Ishikawa (cell line): ENCODE data around the gene RO60.

Experiments
- CEBPB ChIP-seq: IDR thresholded peaks from 2 replicates; pipeline ENCODE4 v1.6.1; 2012
- CREB1 ChIP-seq: IDR thresholded peaks from 2 replicates; pipeline ENCODE4 v1.6.1; 2012; ENCODE audit warnings: low read depth
- EGR1 ChIP-seq: IDR thresholded peaks from 2 replicates; pipeline ENCODE4 v1.6.1; 2012
- EP300 ChIP-seq: IDR thresholded peaks from 2 replicates; pipeline ENCODE4 v1.6.1; 2012; ENCODE audit warnings: borderline replicate concordance
- FOXM1 ChIP-seq: IDR thresholded peaks from 2 replicates; pipeline ENCODE4 v1.6.1; 2012; ENCODE audit warnings: low read depth, borderline replicate concordance
- NFIC ChIP-seq: IDR thresholded peaks from 2 replicates; pipeline ENCODE4 v1.6.1; 2012
- RAD21 ChIP-seq: IDR thresholded peaks from 2 replicates; pipeline ENCODE4 v1.6.1; 2012; ENCODE audit warnings: low read depth
- TAF1 ChIP-seq: IDR thresholded peaks from 2 replicates; pipeline ENCODE4 v1.6.1; 2012; ENCODE audit warnings: low read depth, mild to moderate bottlenecking
- TCF12 ChIP-seq: IDR thresholded peaks from 2 replicates; pipeline ENCODE4 v1.6.1; 2012; ENCODE audit warnings: low read depth
- TEAD4 ChIP-seq: IDR thresholded peaks from 2 replicates; pipeline ENCODE4 v1.6.1; 2012
- USF1 ChIP-seq: IDR thresholded peaks from 2 replicates; pipeline ENCODE4 v1.6.1; 2012
- YY1 ChIP-seq: IDR thresholded peaks from 2 replicates; pipeline ENCODE4 v1.6.1; 2012; ENCODE audit warnings: low read depth
- ZBTB7A ChIP-seq: IDR thresholded peaks from 2 replicates; pipeline ENCODE4 v1.6.1; 2012; ENCODE audit warnings: low read depth
- TF ChIP-seq, protein P1 (sequence below): IDR thresholded peaks from 2 replicates; pipeline ENCODE4 v1.6.1; 2012
- TF ChIP-seq, protein P2 (sequence below): IDR thresholded peaks from 2 replicates; pipeline ENCODE4 v1.6.1; 2012; ENCODE audit warnings: low read depth, mild to moderate bottlenecking

The RO60 gene

GRCh38 chr1:193058529-193059281, 707 bp upstream of the RO60 start:
- TF ChIP-seq TEAD4, result no peak
- TF ChIP-seq CEBPB, result no peak
- TF ChIP-seq CREB1, result no peak
- TF ChIP-seq USF1, result no peak

DNA sequence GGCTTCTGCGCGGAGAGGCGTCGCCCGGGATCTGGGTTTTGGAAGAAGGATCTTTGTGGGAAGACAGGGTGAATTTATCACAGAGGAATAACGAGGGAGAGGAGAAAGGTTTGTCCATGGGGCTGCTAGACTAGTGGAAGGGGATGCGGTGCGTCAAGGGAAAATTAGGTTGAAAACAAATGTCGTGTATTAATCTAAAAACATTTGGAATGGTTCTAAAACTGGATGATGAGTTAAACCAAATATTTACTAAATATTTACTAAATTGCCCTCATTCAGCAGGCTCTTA, 647 bp downstream of the RO60 start:
- TF ChIP-seq, protein P1, sequence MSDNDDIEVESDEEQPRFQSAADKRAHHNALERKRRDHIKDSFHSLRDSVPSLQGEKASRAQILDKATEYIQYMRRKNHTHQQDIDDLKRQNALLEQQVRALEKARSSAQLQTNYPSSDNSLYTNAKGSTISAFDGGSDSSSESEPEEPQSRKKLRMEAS, result no peak
- TF ChIP-seq ZBTB7A, result no peak
- TF ChIP-seq CREB1, result no peak
- no peak for TF ChIP-seq CEBPB
- TF ChIP-seq USF1, result no peak
- TF ChIP-seq FOXM1, result no peak
- TF ChIP-seq TAF1, result no peak
- TF ChIP-seq, protein P2, sequence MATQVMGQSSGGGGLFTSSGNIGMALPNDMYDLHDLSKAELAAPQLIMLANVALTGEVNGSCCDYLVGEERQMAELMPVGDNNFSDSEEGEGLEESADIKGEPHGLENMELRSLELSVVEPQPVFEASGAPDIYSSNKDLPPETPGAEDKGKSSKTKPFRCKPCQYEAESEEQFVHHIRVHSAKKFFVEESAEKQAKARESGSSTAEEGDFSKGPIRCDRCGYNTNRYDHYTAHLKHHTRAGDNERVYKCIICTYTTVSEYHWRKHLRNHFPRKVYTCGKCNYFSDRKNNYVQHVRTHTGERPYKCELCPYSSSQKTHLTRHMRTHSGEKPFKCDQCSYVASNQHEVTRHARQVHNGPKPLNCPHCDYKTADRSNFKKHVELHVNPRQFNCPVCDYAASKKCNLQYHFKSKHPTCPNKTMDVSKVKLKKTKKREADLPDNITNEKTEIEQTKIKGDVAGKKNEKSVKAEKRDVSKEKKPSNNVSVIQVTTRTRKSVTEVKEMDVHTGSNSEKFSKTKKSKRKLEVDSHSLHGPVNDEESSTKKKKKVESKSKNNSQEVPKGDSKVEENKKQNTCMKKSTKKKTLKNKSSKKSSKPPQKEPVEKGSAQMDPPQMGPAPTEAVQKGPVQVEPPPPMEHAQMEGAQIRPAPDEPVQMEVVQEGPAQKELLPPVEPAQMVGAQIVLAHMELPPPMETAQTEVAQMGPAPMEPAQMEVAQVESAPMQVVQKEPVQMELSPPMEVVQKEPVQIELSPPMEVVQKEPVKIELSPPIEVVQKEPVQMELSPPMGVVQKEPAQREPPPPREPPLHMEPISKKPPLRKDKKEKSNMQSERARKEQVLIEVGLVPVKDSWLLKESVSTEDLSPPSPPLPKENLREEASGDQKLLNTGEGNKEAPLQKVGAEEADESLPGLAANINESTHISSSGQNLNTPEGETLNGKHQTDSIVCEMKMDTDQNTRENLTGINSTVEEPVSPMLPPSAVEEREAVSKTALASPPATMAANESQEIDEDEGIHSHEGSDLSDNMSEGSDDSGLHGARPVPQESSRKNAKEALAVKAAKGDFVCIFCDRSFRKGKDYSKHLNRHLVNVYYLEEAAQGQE, result no peak
- no peak for TF ChIP-seq TCF12
- no peak for TF ChIP-seq RAD21
- TF ChIP-seq EGR1, result no peak

DNA sequence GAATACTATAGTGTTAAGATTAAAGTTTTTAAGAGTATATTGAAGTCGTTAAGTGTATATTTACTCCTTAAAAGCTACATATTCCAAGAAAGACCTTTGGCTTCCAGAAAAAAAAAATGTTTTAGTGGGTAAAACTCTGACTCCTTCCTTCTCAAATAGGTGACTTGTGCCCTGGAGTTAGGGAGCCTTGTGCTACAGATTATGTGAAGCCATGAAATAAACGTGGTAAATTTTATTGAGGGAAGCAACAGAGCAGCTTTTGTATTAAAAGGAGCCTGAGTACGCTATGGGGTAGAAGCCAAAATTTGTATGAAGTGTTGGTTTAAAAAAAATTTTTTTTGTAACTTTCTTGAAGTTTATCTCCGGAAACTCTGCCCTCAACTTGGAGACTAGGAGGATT, 994 bp downstream of the RO60 start:
- TF ChIP-seq FOXM1 (no peak), RAD21 (no peak)

- TF ChIP-seq CEBPB, result no peak
- TF ChIP-seq CREB1, result no peak
- TF ChIP-seq EP300, result no peak
- no peak for TF ChIP-seq TEAD4
- TF ChIP-seq YY1, result no peak
- no peak for TF ChIP-seq USF1
- TF ChIP-seq NFIC, result no peak
- TF ChIP-seq, protein P2, result no peak
- TF ChIP-seq EGR1, result no peak
- TF ChIP-seq FOXM1, result no peak
- no peak for TF ChIP-seq ZBTB7A
- TF ChIP-seq, protein P1, result no peak
- no peak for TF ChIP-seq TAF1
- TF ChIP-seq RAD21, result no peak
- TF ChIP-seq TCF12, result no peak
Measured at GRCh38 chr1:193060938-193061337, 1.5 kb downstream of the RO60 start.

DNA sequence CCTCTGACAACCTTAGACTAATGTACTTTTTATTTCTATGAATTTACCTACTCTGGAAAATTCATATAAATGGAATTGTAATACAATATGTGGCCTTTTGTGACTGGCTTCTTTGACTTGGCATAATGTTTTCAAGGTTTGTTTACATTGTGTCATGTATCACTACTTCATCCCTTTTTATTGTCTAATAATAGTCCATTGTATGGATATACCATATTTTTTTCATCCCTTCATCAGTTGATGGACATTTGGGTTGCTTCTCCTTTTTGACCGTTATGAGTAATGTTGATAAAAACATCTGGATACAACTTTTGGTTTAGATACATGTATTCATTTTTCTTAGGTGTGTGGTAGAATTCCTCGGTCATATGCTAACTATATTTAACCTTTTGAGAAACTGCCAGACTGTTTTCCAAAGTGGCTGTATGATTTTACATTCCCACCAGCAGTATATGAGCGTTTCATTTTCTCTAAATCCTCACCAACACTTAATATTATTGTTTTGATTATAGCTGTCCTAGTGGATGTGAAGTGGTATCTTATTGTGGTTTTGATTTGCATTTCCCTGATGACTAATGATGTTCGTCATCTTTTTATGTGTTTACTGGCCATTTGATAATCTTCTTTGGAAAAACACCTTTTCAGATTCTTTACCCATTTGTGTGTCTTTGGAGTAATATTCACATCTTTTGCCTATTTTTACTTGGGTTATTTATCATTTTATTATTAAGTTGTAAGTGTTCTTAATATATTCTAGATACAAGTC, 3.5 kb downstream of the RO60 start:
- TF ChIP-seq TCF12 (no peak), TAF1 (no peak), FOXM1 (no peak), EGR1 (no peak), NFIC (no peak), CEBPB (no peak), ZBTB7A (no peak), CREB1 (no peak), EP300 (no peak), TEAD4 (no peak)
- TF ChIP-seq, protein P1, result no peak
- TF ChIP-seq, protein P2, result no peak
